Parathyroid adenoma (tissue), 2 donors: ENCODE measurements around the gene MCM3AP.

Experiments used
- H2AFZ ChIP-seq: fragments of 300-600 bp; sonication (generic); one replicate; pipeline ENCODE4 v1.7.0; 2017; ENCODE audit warnings: antibody characterized with exemption, mild to moderate bottlenecking
- H3K27ac ChIP-seq: fragments of 300-600 bp; sonication (generic); one replicate; pipeline ENCODE4 v1.7.0; 2017
- H3K27me3 ChIP-seq: fragments of 300-600 bp; sonication (generic); one replicate; pipeline ENCODE4 v1.7.0; 2017; ENCODE audit warnings: low read length; ENCODE audit not compliant: control insufficient read depth, insufficient read depth
- H3K36me3 ChIP-seq: fragments of 300-600 bp; sonication (generic); one replicate; pipeline ENCODE4 v1.7.0; 2017; ENCODE audit warnings: low read length; ENCODE audit not compliant: control insufficient read depth, insufficient read depth
- H3K4me1 ChIP-seq: fragments of 300-600 bp; sonication (generic); one replicate; pipeline ENCODE4 v1.7.0; 2017; ENCODE audit warnings: control low read depth
- H3K4me2 ChIP-seq: fragments of 300-600 bp; sonication (generic); one replicate; pipeline ENCODE4 v1.7.0; 2017; ENCODE audit warnings: low read length
- H3K4me3 ChIP-seq: fragments of 300-600 bp; sonication (generic); one replicate; pipeline ENCODE4 v1.7.0; 2017; ENCODE audit warnings: low read depth, low read length
- H3K79me2 ChIP-seq: fragments of 300-600 bp; sonication (generic); one replicate; pipeline ENCODE4 v1.7.0; 2017; ENCODE audit warnings: control low read depth
- H3K9ac ChIP-seq: fragments of 300-600 bp; sonication (generic); one replicate; pipeline ENCODE4 v1.7.0; 2017; ENCODE audit warnings: mild to moderate bottlenecking
- H3K9me3 ChIP-seq: fragments of 300-600 bp; sonication (generic); one replicate; pipeline ENCODE4 v1.7.0; 2017; ENCODE audit warnings: low read length; ENCODE audit not compliant: control insufficient read depth
- CTCF ChIP-seq: fragments of 300-600 bp; sonication (generic); IDR thresholded peaks from one replicate; pipeline ENCODE4 v1.7.0; 2017; ENCODE audit warnings: antibody characterized with exemption, mild to moderate bottlenecking
- donor health status: primary hyperparathyroidism.

The MCM3AP gene

GRCh38 chr21:46187261-46187660 is 98.2 kb downstream of the MCM3AP start:
- Histone ChIP-seq H2AFZ (no peak overlapping the region), H3K4me2 (no peak overlapping the region), H3K4me3 (no peak overlapping the region), H3K9ac (no peak overlapping the region), H3K27ac (no peak overlapping the region), H3K79me2 (no peaks in the 10 kb centered on the region), H3K27me3 (no peaks in the 10 kb centered on the region), H3K36me3 (no peaks in the 10 kb centered on the region), H3K9me3 (no peaks in the 10 kb centered on the region), H3K4me1 (peaks cover 9% of the 10 kb centered on the region)
- no peak for TF ChIP-seq CTCF

GRCh38 chr21:46185716-46186115 is 99.7 kb downstream of the MCM3AP start:
- no peaks in the 10 kb centered on the region for H3K36me3 ChIP-seq
- H3K79me2 ChIP-seq: no peaks in the 10 kb centered on the region
- peaks cover 9% of the 10 kb centered on the region for H3K4me1 ChIP-seq
- H3K27me3 ChIP-seq: no peaks in the 10 kb centered on the region
- no peak overlapping the region for H3K9ac ChIP-seq
- H3K9me3 ChIP-seq: no peaks in the 10 kb centered on the region
- H3K27ac ChIP-seq: no peak overlapping the region
- no peak overlapping the region for H3K4me3 ChIP-seq
- no peak for TF ChIP-seq CTCF
- no peak overlapping the region for H2AFZ ChIP-seq
- H3K4me2 ChIP-seq: no peak overlapping the region
